B cell (primary cell): ENCODE results near the gene DENND6A. TPM values are rescaled to one million over a fixed set of nuclear protein-coding genes. Genes with fewer than 3 reads are reported as not detected.

ENCODE experiments used
- ATAC-seq: fragments of 200-7000 bp; cut with Tn5 transposase; one replicate; pipeline ENCODE4 v1.10.0; 2021; ENCODE audit warnings: low read depth, mild to moderate bottlenecking, moderate number of reproducible peaks, moderate library complexity
- CTCF ChIA-PET: fragments of 350-600 bp; sonication (Branson Sonifier 250); formaldehyde crosslinking; loops from one replicate; lab custom pipeline; 2021; ENCODE audit warnings: antibody characterized with exemption, inconsistent platforms; lab: Charles Lee
- POLR2A ChIA-PET: fragments of 350-600 bp; sonication (Branson Sonifier 250); formaldehyde crosslinking; loops from one replicate; lab custom pipeline; 2021; ENCODE audit warnings: antibody characterized with exemption; lab: Charles Lee
- DNase-seq: peaks from one replicate; pipeline ENCODE4 v3.0.0; 2013
- H2AFZ ChIP-seq: 2 replicates; pipeline ENCODE4 v1.6.1; 2012; ENCODE audit warnings: mild to moderate bottlenecking, low read depth, low read length; ENCODE audit not compliant: insufficient read depth, poor library complexity, severe bottlenecking
- H3K27ac ChIP-seq, 2 donors: 1 replicate in 1 of 2; 2 replicates in 1 of 2; pipeline ENCODE4 v1.5.1; 2012 to 2013; ENCODE audit warnings: low read length in 2 of 2, mild to moderate bottlenecking in 2 of 2, moderate library complexity in 1 of 2
- H3K27me3 ChIP-seq, 4 experiments: fragments of 200-600 bp in 1 of 4; sonication (generic) in 1 of 4; replicated peaks in 1 of 4; 1 replicate in 2 of 4; 2 replicates in 2 of 4; pipeline versions ENCODE4 v1.6.1 to v1.7.0; 2013 to 2016; ENCODE audit warnings: low read length in 3 of 4, mild to moderate bottlenecking in 2 of 4, mixed read lengths in 1 of 4, moderate library complexity in 1 of 4; ENCODE audit not compliant: insufficient read depth in 4 of 4, control insufficient read depth in 3 of 4; ENCODE audit errors: control extremely low read depth in 1 of 4
- H3K36me3 ChIP-seq, 2 experiments: replicated peaks in 1 of 2; 1 replicate in 1 of 2; 2 replicates in 1 of 2; pipeline versions ENCODE4 v1.6.1 to v1.7.1; 2013; ENCODE audit warnings: low read length in 1 of 2; ENCODE audit not compliant: insufficient read depth in 2 of 2, control insufficient read depth in 1 of 2; ENCODE audit errors: control extremely low read depth in 1 of 2, extremely low read depth in 1 of 2
- H3K4me1 ChIP-seq, 2 donors: fragments of 200-600 bp in 1 of 2; sonication (generic) in 1 of 2; 1 replicate in 1 of 2; 2 replicates in 1 of 2; pipeline versions ENCODE4 v1.5.1 to v1.6.1; 2013 to 2017; ENCODE audit warnings: low read length in 2 of 2; ENCODE audit not compliant: control insufficient read depth in 2 of 2, insufficient read depth in 2 of 2
- H3K4me2 ChIP-seq: replicated peaks from 2 replicates; pipeline ENCODE3; 2012; ENCODE audit warnings: mild to moderate bottlenecking, low read depth, low read length; ENCODE audit not compliant: poor library complexity, severe bottlenecking
- H3K4me3 ChIP-seq, 5 experiments: fragments of 200-600 bp in 1 of 5; sonication (generic) in 1 of 5; 1 replicate in 3 of 5; 2 replicates in 2 of 5; pipeline versions ENCODE4 v1.5.1 to v1.7.0; 2011 to 2016; ENCODE audit warnings: low read length in 4 of 5, mild to moderate bottlenecking in 4 of 5, low read depth in 2 of 5, control low read depth in 1 of 5, moderate library complexity in 1 of 5; ENCODE audit not compliant: insufficient read depth in 1 of 5; ENCODE audit errors: control extremely low read depth in 1 of 5, extremely low read depth in 1 of 5
- H3K79me2 ChIP-seq: fragments of 200-600 bp; sonication (generic); one replicate; pipeline ENCODE4 v1.6.0; 2016; ENCODE audit warnings: low read length; ENCODE audit not compliant: control insufficient read depth, insufficient read depth
- H3K9ac ChIP-seq: fragments of 200-600 bp; sonication (generic); 2 replicates; pipeline ENCODE4 v1.6.1; 2017; ENCODE audit warnings: mild to moderate bottlenecking, low read length, moderate library complexity
- H3K9me3 ChIP-seq, 3 donors: one replicate each; pipeline versions ENCODE4 v1.6.1 to v1.7.1; 2013; ENCODE audit warnings: low read length in 2 of 3; ENCODE audit not compliant: control insufficient read depth in 2 of 3, insufficient read depth in 1 of 3; ENCODE audit errors: control extremely low read depth in 1 of 3
- H4K20me1 ChIP-seq: 2 replicates; pipeline ENCODE4 v1.6.0; 2012; ENCODE audit warnings: mild to moderate bottlenecking, low read length; ENCODE audit not compliant: insufficient read depth, control insufficient read depth, poor library complexity, severe bottlenecking
- H3K27ac Mint-ChIP-seq: one replicate; pipeline ENCODE4 v1.8.0; 2021; ENCODE audit warnings: mixed read lengths
- H3K27me3 Mint-ChIP-seq: one replicate; pipeline ENCODE4 v1.8.0; 2021; ENCODE audit warnings: mixed read lengths
- H3K4me1 Mint-ChIP-seq: one replicate; pipeline ENCODE4 v1.8.0; 2021; ENCODE audit warnings: mixed read lengths
- H3K4me3 Mint-ChIP-seq: one replicate; pipeline ENCODE4 v1.8.0; 2021; ENCODE audit warnings: mixed read lengths
- H3K9me3 Mint-ChIP-seq: one replicate; pipeline ENCODE4 v1.8.0; 2022; ENCODE audit warnings: mixed read lengths; ENCODE audit not compliant: insufficient read depth
- EZH2 ChIP-seq: IDR thresholded peaks from 2 replicates; pipeline ENCODE4 v1.6.1; 2012; ENCODE audit warnings: borderline replicate concordance, low read depth, mild to moderate bottlenecking, moderate library complexity, low read length; ENCODE audit not compliant: insufficient read depth, poor library complexity, severe bottlenecking
- WGBS: methylation state at CpG from one replicate; pipeline ENCODE4 v1.1.5; 2013; ENCODE audit warnings: missing lambda C conversion rate; ENCODE audit not compliant: insufficient coverage; 5-methylcytosine and 5-hydroxymethylcytosine counted together
- intact Hi-C: fragments of 100-400 bp; cut with micrococcal nuclease; formaldehyde crosslinking; loops from one replicate; pipeline ENCODE4 v1.10.0; 2022
- polyA plus RNA-seq: library from polyadenylated mRNA; depleted of rRNA; stranded (reverse); fragments of >200 nt; gene quantifications from 2 replicates; pipeline ENCODE4 v1.2.3, GENCODE V29; 2012
- total RNA-seq, 2 donors: library from RNA; stranded (reverse); fragments of 120-200 nt in 1 of 2; gene quantifications; 1 replicate in 1 of 2; 2 replicates in 1 of 2; pipeline versions ENCODE4 v1.2.3 to v1.2.4, GENCODE V29; 2013 to 2022
- TF ChIP-seq, protein P1 (sequence below): fragments of 200-600 bp; IDR thresholded peaks from one replicate; pipeline ENCODE4 v1.8.0; 2022; ENCODE audit warnings: antibody characterized with exemption, mild to moderate bottlenecking

DENND6A gene
- total and polyA plus RNA-seq, 2 donors (not counting 1 experiment from before 2014, with no cell fraction given): 10.0 to 31.5 TPM

DNA sequence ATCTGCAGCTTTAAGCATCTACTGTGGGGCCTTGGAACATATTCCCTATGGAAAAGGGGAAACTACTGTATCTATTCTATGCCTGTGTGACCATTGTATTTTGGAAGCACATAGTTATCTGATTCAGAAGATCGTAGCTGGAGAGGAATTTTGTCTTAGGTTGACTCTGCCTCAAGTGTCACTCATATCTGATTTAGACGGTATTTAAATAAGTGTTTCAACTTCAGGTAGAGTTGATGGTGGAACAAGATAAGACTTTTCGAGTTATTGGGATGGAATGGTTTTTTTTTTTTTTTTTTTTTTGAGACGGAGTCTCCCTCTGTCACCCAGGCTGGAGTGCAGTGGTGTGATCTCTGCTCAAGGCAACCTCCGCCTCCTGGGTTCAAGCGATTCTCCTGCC is 8.9 kb upstream of the DENND6A start:
- 93% methylated on average over 3 of the region's 6 CpGs for WGBS
- Histone ChIP-seq H3K9me3 (no peaks in the 10 kb centered on the region), H3K27ac (no peak overlapping the region), H4K20me1 (no peaks in the 10 kb centered on the region), H3K4me2 (no peak overlapping the region), H2AFZ (no peak overlapping the region), H3K4me1 (no peaks in the 10 kb centered on the region), H3K36me3 (no peaks in the 10 kb centered on the region), H3K4me3 (no peak overlapping the region), H3K27me3 (no peaks in the 10 kb centered on the region), H3K9ac (no peak overlapping the region), H3K79me2 (no peaks in the 10 kb centered on the region)
- Mint-ChIP-seq H3K27me3 (peaks cover 4% of the 10 kb centered on the region), H3K27ac (no peak overlapping the region), H3K4me3 (no peak overlapping the region), H3K9me3 (no peaks in the 10 kb centered on the region), H3K4me1 (no peaks in the 10 kb centered on the region)
- ChIA-PET CTCF (no interaction called here), POLR2A (no interaction called here)
- no peak for TF ChIP-seq EZH2
- TF ChIP-seq, protein P1, sequence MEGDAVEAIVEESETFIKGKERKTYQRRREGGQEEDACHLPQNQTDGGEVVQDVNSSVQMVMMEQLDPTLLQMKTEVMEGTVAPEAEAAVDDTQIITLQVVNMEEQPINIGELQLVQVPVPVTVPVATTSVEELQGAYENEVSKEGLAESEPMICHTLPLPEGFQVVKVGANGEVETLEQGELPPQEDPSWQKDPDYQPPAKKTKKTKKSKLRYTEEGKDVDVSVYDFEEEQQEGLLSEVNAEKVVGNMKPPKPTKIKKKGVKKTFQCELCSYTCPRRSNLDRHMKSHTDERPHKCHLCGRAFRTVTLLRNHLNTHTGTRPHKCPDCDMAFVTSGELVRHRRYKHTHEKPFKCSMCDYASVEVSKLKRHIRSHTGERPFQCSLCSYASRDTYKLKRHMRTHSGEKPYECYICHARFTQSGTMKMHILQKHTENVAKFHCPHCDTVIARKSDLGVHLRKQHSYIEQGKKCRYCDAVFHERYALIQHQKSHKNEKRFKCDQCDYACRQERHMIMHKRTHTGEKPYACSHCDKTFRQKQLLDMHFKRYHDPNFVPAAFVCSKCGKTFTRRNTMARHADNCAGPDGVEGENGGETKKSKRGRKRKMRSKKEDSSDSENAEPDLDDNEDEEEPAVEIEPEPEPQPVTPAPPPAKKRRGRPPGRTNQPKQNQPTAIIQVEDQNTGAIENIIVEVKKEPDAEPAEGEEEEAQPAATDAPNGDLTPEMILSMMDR: no peak
- DNase-seq (no peak), ATAC-seq (no peak)
- intact Hi-C loops: no loop called here

DNA sequence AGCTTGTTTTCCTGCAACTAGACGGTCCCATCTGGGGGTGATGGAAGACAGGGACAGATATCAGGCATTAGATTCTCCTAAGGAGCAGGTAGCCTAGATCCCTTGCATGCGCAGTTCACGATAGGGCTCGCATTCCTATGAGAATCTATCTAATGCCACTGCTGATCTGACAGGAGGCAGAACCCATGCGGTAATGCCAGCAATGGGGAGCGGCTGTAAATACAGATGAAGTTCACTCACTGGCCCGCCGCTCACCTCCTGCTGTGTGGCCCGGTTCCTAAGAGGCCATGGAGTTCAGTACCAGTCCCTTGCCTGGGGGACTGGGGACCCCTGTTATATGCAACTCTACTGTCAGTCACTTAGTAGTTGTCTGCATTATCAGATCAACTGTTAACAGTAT is 7.9 kb upstream of the DENND6A start:
- intact Hi-C loops: no loop called here
- Histone ChIP-seq H3K27me3 (no peaks in the 10 kb centered on the region), H3K9me3 (no peaks in the 10 kb centered on the region), H3K4me3 (no peak overlapping the region), H3K27ac (no peak overlapping the region), H2AFZ (no peak overlapping the region), H3K4me1 (no peaks in the 10 kb centered on the region), H3K4me2 (no peak overlapping the region), H4K20me1 (no peaks in the 10 kb centered on the region), H3K9ac (no peak overlapping the region), H3K79me2 (no peaks in the 10 kb centered on the region), H3K36me3 (no peaks in the 10 kb centered on the region)
- TF ChIP-seq, protein P1: no peak
- no peak for TF ChIP-seq EZH2
- no peak for ATAC-seq
- ChIA-PET CTCF (no interaction called here), POLR2A (no interaction called here)
- H3K9me3 Mint-ChIP-seq: no peaks in the 10 kb centered on the region
- H3K27me3 Mint-ChIP-seq: no peaks in the 10 kb centered on the region
- no peak for DNase-seq
- no peaks in the 10 kb centered on the region for H3K4me1 Mint-ChIP-seq
- H3K27ac Mint-ChIP-seq: no peak overlapping the region
- 87% methylated on average over 9 of the region's 9 CpGs for WGBS
- H3K4me3 Mint-ChIP-seq: no peak overlapping the region
